ENCODE results near the gene CYTH3.

DNA sequence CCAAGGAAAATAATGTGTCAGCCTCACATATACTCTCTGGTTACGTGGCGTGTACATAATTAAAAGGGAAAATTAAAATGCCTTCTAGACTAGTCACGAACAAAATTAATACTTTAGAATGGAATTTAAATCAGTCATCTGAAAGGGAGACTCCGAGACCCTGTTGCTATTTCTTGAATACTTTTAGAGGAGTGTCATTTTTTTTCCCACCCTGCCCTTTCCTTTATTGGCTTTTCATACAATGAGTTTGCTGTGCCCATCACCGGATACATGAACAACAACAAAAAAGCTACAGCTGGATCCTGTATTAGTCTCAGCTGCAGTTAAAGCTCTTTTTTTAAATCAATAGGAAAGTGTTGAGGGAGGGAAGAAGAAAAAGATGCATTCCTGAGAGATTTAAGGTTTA is 20.1 kb downstream of the CYTH3 start:
- TF ChIP-seq, protein P1, sequence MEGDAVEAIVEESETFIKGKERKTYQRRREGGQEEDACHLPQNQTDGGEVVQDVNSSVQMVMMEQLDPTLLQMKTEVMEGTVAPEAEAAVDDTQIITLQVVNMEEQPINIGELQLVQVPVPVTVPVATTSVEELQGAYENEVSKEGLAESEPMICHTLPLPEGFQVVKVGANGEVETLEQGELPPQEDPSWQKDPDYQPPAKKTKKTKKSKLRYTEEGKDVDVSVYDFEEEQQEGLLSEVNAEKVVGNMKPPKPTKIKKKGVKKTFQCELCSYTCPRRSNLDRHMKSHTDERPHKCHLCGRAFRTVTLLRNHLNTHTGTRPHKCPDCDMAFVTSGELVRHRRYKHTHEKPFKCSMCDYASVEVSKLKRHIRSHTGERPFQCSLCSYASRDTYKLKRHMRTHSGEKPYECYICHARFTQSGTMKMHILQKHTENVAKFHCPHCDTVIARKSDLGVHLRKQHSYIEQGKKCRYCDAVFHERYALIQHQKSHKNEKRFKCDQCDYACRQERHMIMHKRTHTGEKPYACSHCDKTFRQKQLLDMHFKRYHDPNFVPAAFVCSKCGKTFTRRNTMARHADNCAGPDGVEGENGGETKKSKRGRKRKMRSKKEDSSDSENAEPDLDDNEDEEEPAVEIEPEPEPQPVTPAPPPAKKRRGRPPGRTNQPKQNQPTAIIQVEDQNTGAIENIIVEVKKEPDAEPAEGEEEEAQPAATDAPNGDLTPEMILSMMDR (IDR thresholded peaks at IDR 0.05): no peak
- TF ChIP-seq CBX2 (IDR thresholded peaks at IDR 0.05; ENCODE audit: borderline replicate concordance, low read depth): no peak
- TF ChIP-seq BHLHE40 (IDR thresholded peaks at IDR 0.05; ENCODE audit: low read depth, low read length): no peak
- TF ChIP-seq MAX (IDR thresholded peaks at IDR 0.05): no peak
- TF ChIP-seq, protein P2, sequence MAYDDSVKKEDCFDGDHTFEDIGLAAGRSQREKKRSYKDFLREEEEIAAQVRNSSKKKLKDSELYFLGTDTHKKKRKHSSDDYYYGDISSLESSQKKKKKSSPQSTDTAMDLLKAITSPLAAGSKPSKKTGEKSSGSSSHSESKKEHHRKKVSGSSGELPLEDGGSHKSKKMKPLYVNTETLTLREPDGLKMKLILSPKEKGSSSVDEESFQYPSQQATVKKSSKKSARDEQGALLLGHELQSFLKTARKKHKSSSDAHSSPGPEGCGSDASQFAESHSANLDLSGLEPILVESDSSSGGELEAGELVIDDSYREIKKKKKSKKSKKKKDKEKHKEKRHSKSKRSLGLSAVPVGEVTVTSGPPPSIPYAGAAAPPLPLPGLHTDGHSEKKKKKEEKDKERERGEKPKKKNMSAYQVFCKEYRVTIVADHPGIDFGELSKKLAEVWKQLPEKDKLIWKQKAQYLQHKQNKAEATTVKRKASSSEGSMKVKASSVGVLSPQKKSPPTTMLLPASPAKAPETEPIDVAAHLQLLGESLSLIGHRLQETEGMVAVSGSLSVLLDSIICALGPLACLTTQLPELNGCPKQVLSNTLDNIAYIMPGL (CRISPR knock-in tag; IDR thresholded peaks at IDR 0.05; ENCODE audit: borderline replicate concordance): no peak
- TF ChIP-seq SMC3 (IDR thresholded peaks at IDR 0.05): no peak
- TF ChIP-seq USF2 (IDR thresholded peaks at IDR 0.05): no peak
- TF ChIP-seq POLR2AphosphoS2 (conservative IDR thresholded peaks at IDR 0.05; ENCODE audit: low read length): no peak

Measured in A549 (cell line).